MM.1S (cell line): ENCODE measurements around the gene VWA1.
"Not testable (repeated sequence)": the region's sequence is repeated elsewhere in the genome, so short reads cannot be mapped to it uniquely, and the experiment has no call there.

Experiments used
- DNase-seq: peaks from one replicate; pipeline ENCODE4 v3.0.0-alpha.2; 2015
- H2AFZ ChIP-seq: fragments of 300-600 bp; sonication (generic); 2 replicates; pipeline ENCODE4 v1.6.0; 2016; ENCODE audit warnings: antibody characterized with exemption, low read length
- H3F3A ChIP-seq: fragments of 300-600 bp; sonication (generic); 2 replicates; pipeline ENCODE4 v1.6.1; 2016; ENCODE audit warnings: mild to moderate bottlenecking, antibody characterized with exemption, low read length, moderate library complexity, mixed read lengths; ENCODE audit not compliant: insufficient read depth
- H3K27ac ChIP-seq: fragments of 300-600 bp; sonication (generic); 2 replicates; pipeline ENCODE4 v1.5.1; 2016; ENCODE audit warnings: mild to moderate bottlenecking, low read length
- H3K27me3 ChIP-seq: fragments of 300-600 bp; sonication (generic); replicated peaks from 2 replicates; pipeline ENCODE4 v1.6.0; 2016; ENCODE audit warnings: low read length; ENCODE audit not compliant: insufficient read depth
- H3K36me3 ChIP-seq: fragments of 300-600 bp; sonication (generic); replicated peaks from 2 replicates; pipeline ENCODE4 v1.6.1; 2016; ENCODE audit warnings: mild to moderate bottlenecking, low read length, mixed read lengths; ENCODE audit not compliant: insufficient read depth
- H3K4me1 ChIP-seq: fragments of 300-600 bp; sonication (generic); 2 replicates; pipeline ENCODE4 v1.6.1; 2016; ENCODE audit warnings: low read length, mixed read lengths
- H3K4me2 ChIP-seq: fragments of 300-600 bp; sonication (generic); 2 replicates; pipeline ENCODE4 v1.6.0; 2016; ENCODE audit warnings: low read depth, low read length
- H3K4me3 ChIP-seq: fragments of 300-600 bp; sonication (generic); 2 replicates; pipeline ENCODE4 v1.5.1; 2016; ENCODE audit warnings: low read length, mixed read lengths
- H3K79me2 ChIP-seq: fragments of 300-600 bp; sonication (generic); 2 replicates; pipeline ENCODE4 v1.6.1; 2016; ENCODE audit warnings: mixed run types, low read length, mixed read lengths
- H3K9ac ChIP-seq: fragments of 300-600 bp; sonication (generic); 2 replicates; pipeline ENCODE4 v1.6.1; 2016; ENCODE audit warnings: low read length, mixed read lengths
- H3K9me2 ChIP-seq: fragments of 300-600 bp; sonication (generic); replicated peaks from 2 replicates; pipeline ENCODE4 v1.6.1; 2016; ENCODE audit warnings: mild to moderate bottlenecking, low read length, mixed read lengths; ENCODE audit not compliant: insufficient read depth
- H3K9me3 ChIP-seq: fragments of 300-600 bp; sonication (generic); replicated peaks from 2 replicates; pipeline ENCODE4 v1.6.1; 2016; ENCODE audit warnings: mild to moderate bottlenecking, low read length, mixed read lengths; ENCODE audit not compliant: insufficient read depth
- H4K20me1 ChIP-seq: fragments of 300-600 bp; sonication (generic); 2 replicates; pipeline ENCODE4 v1.6.1; 2016; ENCODE audit warnings: mild to moderate bottlenecking, low read length, moderate library complexity, mixed read lengths; ENCODE audit not compliant: insufficient read depth
- EZH2 ChIP-seq: fragments of 300-600 bp; sonication (generic); optimal IDR thresholded peaks from 2 replicates; pipeline ENCODE3; 2017; ENCODE audit warnings: low read depth, mild to moderate bottlenecking, antibody characterized with exemption, low read length, mixed read lengths
- EZH2phosphoT487 ChIP-seq: fragments of 300-600 bp; sonication (generic); IDR thresholded peaks from 2 replicates; pipeline ENCODE4 v1.6.1; 2018; ENCODE audit warnings: antibody characterized with exemption, low read length
- TF ChIP-seq, protein P1 (sequence below): fragments of 300-600 bp; sonication (generic); IDR thresholded peaks from 2 replicates; pipeline ENCODE4 v1.5.1; 2016; ENCODE audit warnings: antibody characterized with exemption, low read length, mixed read lengths

The VWA1 gene

DNA sequence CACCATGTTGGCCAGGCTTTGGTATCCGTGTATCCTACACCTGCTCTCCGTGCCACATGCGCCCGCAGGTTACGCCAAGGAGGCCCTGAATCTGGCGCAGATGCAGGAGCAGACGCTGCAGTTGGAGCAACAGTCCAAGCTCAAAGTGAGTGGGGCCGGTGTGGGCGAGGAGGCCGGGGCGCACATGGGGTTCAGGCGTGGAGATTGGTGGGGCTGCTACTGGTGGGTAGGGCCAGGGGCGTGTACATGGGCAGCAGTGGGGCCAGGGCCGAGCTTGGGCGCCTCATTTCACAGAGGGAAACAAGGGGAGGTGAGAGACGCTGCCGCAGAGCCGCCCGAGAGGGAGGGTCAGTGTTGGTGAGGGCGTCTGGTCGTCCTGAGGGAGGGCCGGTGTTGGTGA lies 41.7 kb downstream of the VWA1 start:
- H3K27me3 ChIP-seq, result no peaks in the 10 kb centered on the region
- H3K79me2 ChIP-seq, result peaks cover 55% of the 10 kb centered on the region
- DNase-seq, result no peak
- no peaks in the 10 kb centered on the region; the same call in 1 of the 2 replicates for H4K20me1 ChIP-seq
- no peaks in the 10 kb centered on the region for H3K9me3 ChIP-seq
- no peaks in the 10 kb centered on the region for H3K4me1 ChIP-seq
- H3K9ac ChIP-seq, result no peak overlapping the region
- H3K4me3 ChIP-seq, result no peak overlapping the region
- no peaks in the 10 kb centered on the region for H3K9me2 ChIP-seq
- no peak overlapping the region for H2AFZ ChIP-seq
- H3K4me2 ChIP-seq, result no peak overlapping the region
- no peak for TF ChIP-seq EZH2
- TF ChIP-seq, protein P1, sequence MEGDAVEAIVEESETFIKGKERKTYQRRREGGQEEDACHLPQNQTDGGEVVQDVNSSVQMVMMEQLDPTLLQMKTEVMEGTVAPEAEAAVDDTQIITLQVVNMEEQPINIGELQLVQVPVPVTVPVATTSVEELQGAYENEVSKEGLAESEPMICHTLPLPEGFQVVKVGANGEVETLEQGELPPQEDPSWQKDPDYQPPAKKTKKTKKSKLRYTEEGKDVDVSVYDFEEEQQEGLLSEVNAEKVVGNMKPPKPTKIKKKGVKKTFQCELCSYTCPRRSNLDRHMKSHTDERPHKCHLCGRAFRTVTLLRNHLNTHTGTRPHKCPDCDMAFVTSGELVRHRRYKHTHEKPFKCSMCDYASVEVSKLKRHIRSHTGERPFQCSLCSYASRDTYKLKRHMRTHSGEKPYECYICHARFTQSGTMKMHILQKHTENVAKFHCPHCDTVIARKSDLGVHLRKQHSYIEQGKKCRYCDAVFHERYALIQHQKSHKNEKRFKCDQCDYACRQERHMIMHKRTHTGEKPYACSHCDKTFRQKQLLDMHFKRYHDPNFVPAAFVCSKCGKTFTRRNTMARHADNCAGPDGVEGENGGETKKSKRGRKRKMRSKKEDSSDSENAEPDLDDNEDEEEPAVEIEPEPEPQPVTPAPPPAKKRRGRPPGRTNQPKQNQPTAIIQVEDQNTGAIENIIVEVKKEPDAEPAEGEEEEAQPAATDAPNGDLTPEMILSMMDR, result no peak
- TF ChIP-seq EZH2phosphoT487, result no peak
- peaks cover 4% of the 10 kb centered on the region; the same call in 1 of the 2 replicates for H3K36me3 ChIP-seq
- H3K27ac ChIP-seq, result no peak overlapping the region
- H3F3A ChIP-seq, result peaks cover 3% of the 10 kb centered on the region; the same call in 1 of the 2 replicates

DNA sequence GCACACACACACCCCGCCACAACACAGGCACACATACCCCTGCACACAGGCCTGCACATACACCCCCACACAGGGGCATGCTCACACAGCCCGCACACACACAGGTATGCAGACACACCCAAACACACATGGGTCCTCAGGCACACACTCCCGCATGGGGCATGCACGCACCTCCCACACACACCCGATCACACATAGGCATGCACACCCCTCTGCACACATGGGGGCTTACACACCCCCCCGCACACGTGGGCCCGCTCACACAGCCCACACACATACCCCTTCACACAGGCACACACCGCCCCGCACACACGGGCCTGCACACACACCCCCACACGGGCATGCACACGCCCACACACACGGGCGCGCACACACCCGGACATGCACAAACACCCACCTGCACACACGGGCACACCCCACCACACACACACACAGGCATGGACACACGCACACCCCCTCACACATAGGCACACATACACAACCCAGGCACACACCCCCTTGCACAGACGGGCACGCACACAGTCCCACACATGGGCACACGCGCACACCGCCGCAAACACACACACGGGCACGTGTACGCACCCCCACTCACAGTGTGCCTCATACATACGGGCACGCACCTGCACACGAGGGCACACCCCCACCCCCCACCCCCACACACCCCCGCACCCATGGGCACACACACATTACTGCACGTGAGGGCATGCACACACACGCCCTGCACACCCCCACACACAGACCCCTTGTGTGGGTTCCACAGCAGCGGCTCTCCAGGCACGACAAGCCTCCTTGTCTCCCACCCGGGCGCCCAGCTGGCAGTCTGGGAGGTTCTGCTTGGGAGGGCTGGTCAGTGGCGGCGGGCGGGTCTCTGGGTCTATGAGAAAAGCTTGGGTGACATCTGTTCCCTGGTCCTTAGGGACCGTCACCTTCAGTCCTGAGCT lies 44.3 kb downstream of the VWA1 start:
- Histone ChIP-seq H2AFZ (no peak overlapping the region), H3K79me2 (peaks cover 32% of the 10 kb centered on the region), H3K9me3 (no peaks in the 10 kb centered on the region), H3K9me2 (no peaks in the 10 kb centered on the region), H3K36me3 (peaks cover 4% of the 10 kb centered on the region; the same call in 1 of the 2 replicates), H3K4me2 (no peak overlapping the region), H3K27me3 (no peaks in the 10 kb centered on the region), H3K27ac (no peak overlapping the region), H3K4me3 (no peak overlapping the region), H3K4me1 (no peaks in the 10 kb centered on the region), H4K20me1 (no peaks in the 10 kb centered on the region), H3K9ac (no peak overlapping the region), H3F3A (no peaks in the 10 kb centered on the region)
- TF ChIP-seq EZH2 (no peak), EZH2phosphoT487 (no peak)
- TF ChIP-seq, protein P1, result no peak
- DNase-seq, result no peak

DNA sequence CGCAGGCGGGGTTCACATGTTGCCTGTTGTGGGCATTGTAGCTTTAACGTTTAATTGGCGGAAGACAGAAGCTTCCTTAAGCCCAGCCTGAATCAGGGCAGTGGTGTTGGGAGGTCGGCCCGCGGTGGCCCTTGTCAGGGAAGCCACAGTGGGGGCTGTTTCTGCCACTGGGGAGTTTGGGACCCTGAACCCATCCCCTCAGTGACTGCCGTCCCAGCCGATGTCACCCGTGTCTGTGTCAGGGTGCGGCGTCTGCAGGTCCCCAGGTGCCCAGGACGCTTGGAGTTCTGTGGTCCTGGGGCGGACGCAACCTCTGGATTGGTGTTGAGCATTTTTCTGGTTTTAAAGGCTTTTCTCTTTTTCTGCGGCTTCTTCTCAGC lies 45.0 kb downstream of the VWA1 start:
- H3K9me2 ChIP-seq, H3K9ac ChIP-seq, H4K20me1 ChIP-seq, H3K36me3 ChIP-seq, H3K27me3 ChIP-seq, DNase-seq, H3K9me3 ChIP-seq, H3K27ac ChIP-seq, H2AFZ ChIP-seq, H3K4me3 ChIP-seq, H3K4me1 ChIP-seq, H3K4me2 ChIP-seq, H3F3A ChIP-seq: not testable (repeated sequence)
- peaks cover 27% of the 10 kb centered on the region for H3K79me2 ChIP-seq

DNA sequence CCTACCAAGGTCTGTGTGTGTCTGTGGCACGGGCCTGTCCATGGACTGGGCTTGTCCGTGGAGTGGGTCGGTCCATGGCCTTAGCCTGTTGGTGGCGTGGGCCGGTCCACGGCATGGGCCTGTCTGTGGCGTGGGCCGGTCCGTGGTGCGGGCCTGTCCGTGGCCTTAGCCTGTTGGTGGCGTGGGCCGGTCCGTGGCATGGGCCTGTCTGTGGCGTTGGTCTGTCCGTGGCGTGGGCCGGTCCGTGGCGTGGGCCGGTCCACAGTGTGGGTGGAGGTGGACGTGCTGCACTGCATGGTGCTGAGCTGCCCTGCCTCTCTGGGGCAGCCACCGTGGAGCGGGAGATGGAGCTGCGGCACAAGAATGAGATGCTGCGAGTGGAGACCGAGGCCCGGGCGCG lies 46.3 kb downstream of the VWA1 start:
- not testable (repeated sequence) for H3K4me2 ChIP-seq, H3K9ac ChIP-seq, H3K27ac ChIP-seq, H2AFZ ChIP-seq, H3K9me3 ChIP-seq, H3K27me3 ChIP-seq, H3K4me1 ChIP-seq, DNase-seq, H3K4me3 ChIP-seq, H3F3A ChIP-seq, H3K36me3 ChIP-seq, H4K20me1 ChIP-seq, H3K9me2 ChIP-seq
- peaks cover 19% of the 10 kb centered on the region for H3K79me2 ChIP-seq
